Ovary (tissue), 3 donors: ENCODE data around the gene PGM5.
"Not testable (repeated sequence)": the region's sequence is repeated elsewhere in the genome, so short reads cannot be mapped to it uniquely, and the experiment has no call there.

ENCODE experiments used
- POLR2A ChIP-seq: fragments of 450-650 bp; IDR thresholded peaks from one replicate; pipeline ENCODE4 v1.6.1; 2017; ENCODE audit warnings: antibody characterized with exemption, mild to moderate bottlenecking, moderate library complexity
- TF ChIP-seq, protein P1 (sequence below), 3 donors: fragments of 450-650 bp in 2 of 3; fragments of 200-600 bp in 1 of 3; IDR thresholded peaks; one replicate each; pipeline versions ENCODE4 v1.5.1 to v1.8.0; 2016 to 2022; ENCODE audit warnings: antibody characterized with exemption in 3 of 3, mild to moderate bottlenecking in 1 of 3
- donor health status: DM: no; HTN: no; CAD: no.

GRCh38 chr9:68343242-68343641 lies 13.2 kb upstream of the PGM5 start:
- not testable (repeated sequence) for TF ChIP-seq POLR2A
- TF ChIP-seq, protein P1, sequence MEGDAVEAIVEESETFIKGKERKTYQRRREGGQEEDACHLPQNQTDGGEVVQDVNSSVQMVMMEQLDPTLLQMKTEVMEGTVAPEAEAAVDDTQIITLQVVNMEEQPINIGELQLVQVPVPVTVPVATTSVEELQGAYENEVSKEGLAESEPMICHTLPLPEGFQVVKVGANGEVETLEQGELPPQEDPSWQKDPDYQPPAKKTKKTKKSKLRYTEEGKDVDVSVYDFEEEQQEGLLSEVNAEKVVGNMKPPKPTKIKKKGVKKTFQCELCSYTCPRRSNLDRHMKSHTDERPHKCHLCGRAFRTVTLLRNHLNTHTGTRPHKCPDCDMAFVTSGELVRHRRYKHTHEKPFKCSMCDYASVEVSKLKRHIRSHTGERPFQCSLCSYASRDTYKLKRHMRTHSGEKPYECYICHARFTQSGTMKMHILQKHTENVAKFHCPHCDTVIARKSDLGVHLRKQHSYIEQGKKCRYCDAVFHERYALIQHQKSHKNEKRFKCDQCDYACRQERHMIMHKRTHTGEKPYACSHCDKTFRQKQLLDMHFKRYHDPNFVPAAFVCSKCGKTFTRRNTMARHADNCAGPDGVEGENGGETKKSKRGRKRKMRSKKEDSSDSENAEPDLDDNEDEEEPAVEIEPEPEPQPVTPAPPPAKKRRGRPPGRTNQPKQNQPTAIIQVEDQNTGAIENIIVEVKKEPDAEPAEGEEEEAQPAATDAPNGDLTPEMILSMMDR (IDR thresholded peaks at IDR 0.05) = not testable (repeated sequence)
